Progenitor cell of endocrine pancreas (in vitro differentiated cells): ENCODE results near the gene TMC3. TPM values are rescaled to one million over a fixed set of nuclear protein-coding genes. Genes with fewer than 3 reads are reported as not detected.

Experiments used
- DNase-seq: peaks from one replicate; pipeline ENCODE4 v3.0.0; 2021; ENCODE audit warnings: low spot score; ENCODE audit not compliant: unreplicated experiment
- H3K27ac Mint-ChIP-seq: 2 replicates; pipeline ENCODE4 v1.8.0; 2021; ENCODE audit warnings: mild to moderate bottlenecking, moderate library complexity, mixed read lengths
- H3K27me3 Mint-ChIP-seq: 2 replicates; pipeline ENCODE4 v1.8.0; 2021; ENCODE audit warnings: mixed read lengths
- H3K36me3 Mint-ChIP-seq: 2 replicates; pipeline ENCODE4 v1.8.0; 2022; ENCODE audit warnings: mixed read lengths; ENCODE audit not compliant: insufficient read depth
- H3K4me1 Mint-ChIP-seq: 2 replicates; pipeline ENCODE4 v1.8.0; 2021; ENCODE audit warnings: low read depth, mixed read lengths
- H3K4me3 Mint-ChIP-seq: 2 replicates; pipeline ENCODE4 v1.8.0; 2021; ENCODE audit warnings: low read depth, mild to moderate bottlenecking, moderate library complexity, mixed read lengths
- H3K9me3 Mint-ChIP-seq: 2 replicates; pipeline ENCODE4 v1.8.0; 2021; ENCODE audit warnings: low read depth, mixed read lengths
- CTCF ChIP-seq: fragments of 200-600 bp; sonication (generic); IDR thresholded peaks from one replicate; pipeline ENCODE4 v1.5.0; 2021; ENCODE audit warnings: antibody characterized with exemption, mild to moderate bottlenecking; ENCODE audit not compliant: unreplicated experiment
- total RNA-seq: library from RNA; stranded (reverse); gene quantifications from 2 replicates; pipeline ENCODE4 v1.2.1, GENCODE V29; 2021

Gene TMC3
- total RNA-seq, 1 donor from 2014 or later: 0.10 TPM

GRCh38 chr15:81372575-81372974 lies 1.4 kb downstream of the TMC3 start:
- no peak overlapping the region for H3K27ac Mint-ChIP-seq
- H3K4me3 Mint-ChIP-seq: no peak overlapping the region
- H3K36me3 Mint-ChIP-seq: no peaks in the 10 kb centered on the region
- peaks cover 24% of the 10 kb centered on the region for H3K4me1 Mint-ChIP-seq
- TF ChIP-seq CTCF: no peak
- DNase-seq: no peak
- no peaks in the 10 kb centered on the region for H3K9me3 Mint-ChIP-seq
- no peaks in the 10 kb centered on the region for H3K27me3 Mint-ChIP-seq

GRCh38 chr15:81363718-81364500 lies 10.1 kb downstream of the TMC3 start:
- no peaks in the 10 kb centered on the region for H3K27me3 Mint-ChIP-seq
- H3K4me1 Mint-ChIP-seq: no peaks in the 10 kb centered on the region
- no peak for TF ChIP-seq CTCF
- H3K36me3 Mint-ChIP-seq: no peaks in the 10 kb centered on the region
- H3K9me3 Mint-ChIP-seq: peaks cover 4% of the 10 kb centered on the region
- H3K4me3 Mint-ChIP-seq: no peak overlapping the region
- H3K27ac Mint-ChIP-seq: no peak overlapping the region
- DNase-seq: no peak

GRCh38 chr15:81363276-81363675 lies 10.7 kb downstream of the TMC3 start:
- TF ChIP-seq CTCF: no peak
- Mint-ChIP-seq H3K27ac (no peak overlapping the region), H3K27me3 (no peaks in the 10 kb centered on the region), H3K4me3 (no peak overlapping the region), H3K36me3 (no peaks in the 10 kb centered on the region), H3K9me3 (peaks cover 4% of the 10 kb centered on the region), H3K4me1 (no peaks in the 10 kb centered on the region)
- no peak for DNase-seq

GRCh38 chr15:81362790-81363189 lies 11.2 kb downstream of the TMC3 start:
- no peak for TF ChIP-seq CTCF
- no peak overlapping the region for H3K4me3 Mint-ChIP-seq
- H3K36me3 Mint-ChIP-seq: no peaks in the 10 kb centered on the region
- H3K27ac Mint-ChIP-seq: no peak overlapping the region
- H3K4me1 Mint-ChIP-seq: no peaks in the 10 kb centered on the region
- DNase-seq: no peak
- H3K27me3 Mint-ChIP-seq: no peaks in the 10 kb centered on the region
- H3K9me3 Mint-ChIP-seq: peaks cover 4% of the 10 kb centered on the region

- Mint-ChIP-seq H3K4me1 (no peaks in the 10 kb centered on the region), H3K27me3 (peaks cover 3% of the 10 kb centered on the region), H3K4me3 (no peak overlapping the region), H3K27ac (no peak overlapping the region), H3K36me3 (no peaks in the 10 kb centered on the region), H3K9me3 (peaks cover 4% of the 10 kb centered on the region)
- no peak for TF ChIP-seq CTCF
- no peak for DNase-seq
Observed at GRCh38 chr15:81361891-81362290, 12.1 kb downstream of the TMC3 start.
